HPDE6-E6E7 (cell line): Measurements from ENCODE around the gene EN1.

ENCODE experiments used
- DNase-seq: peaks from one replicate; pipeline ENCODE4 v3.0.0; 2011; ENCODE audit warnings: missing footprints; ENCODE audit errors: extremely low spot score

The EN1 gene

DNA sequence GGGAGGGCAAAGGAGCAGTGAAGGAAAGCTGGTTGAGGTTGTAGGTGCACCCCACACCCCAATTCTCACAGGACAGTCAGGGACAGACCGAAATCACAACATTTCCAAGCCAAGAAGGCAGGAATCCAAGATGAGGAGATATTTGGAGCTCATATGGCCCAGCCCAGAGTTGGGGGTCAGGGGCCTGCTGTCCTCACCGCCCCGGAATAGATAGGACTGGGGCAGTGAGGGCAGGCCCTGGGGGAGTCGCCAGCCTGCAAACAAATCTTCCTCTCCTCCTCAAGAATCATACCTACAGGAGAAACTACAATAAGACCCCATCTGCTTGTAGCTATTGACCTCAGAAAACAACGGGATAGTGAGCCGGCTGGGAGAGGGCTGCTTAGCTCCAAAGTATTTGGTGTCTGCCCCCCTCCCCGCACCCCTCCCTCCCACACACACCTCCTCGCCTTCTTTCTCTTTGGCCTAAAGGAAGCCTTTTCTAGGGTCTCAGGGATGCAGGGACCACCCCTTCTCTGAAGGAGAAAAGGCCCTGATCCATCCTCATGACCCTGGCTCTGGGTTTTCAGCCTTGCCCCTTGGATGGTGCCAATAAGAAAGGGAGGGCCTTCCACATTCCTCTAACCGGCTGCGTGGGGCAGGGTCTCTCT, 3.8 kb downstream of the EN1 start:
- DNase-seq = no peak

GRCh38 chr2:118842661-118843482, 4.6 kb downstream of the EN1 start:
- no peak for DNase-seq

DNA sequence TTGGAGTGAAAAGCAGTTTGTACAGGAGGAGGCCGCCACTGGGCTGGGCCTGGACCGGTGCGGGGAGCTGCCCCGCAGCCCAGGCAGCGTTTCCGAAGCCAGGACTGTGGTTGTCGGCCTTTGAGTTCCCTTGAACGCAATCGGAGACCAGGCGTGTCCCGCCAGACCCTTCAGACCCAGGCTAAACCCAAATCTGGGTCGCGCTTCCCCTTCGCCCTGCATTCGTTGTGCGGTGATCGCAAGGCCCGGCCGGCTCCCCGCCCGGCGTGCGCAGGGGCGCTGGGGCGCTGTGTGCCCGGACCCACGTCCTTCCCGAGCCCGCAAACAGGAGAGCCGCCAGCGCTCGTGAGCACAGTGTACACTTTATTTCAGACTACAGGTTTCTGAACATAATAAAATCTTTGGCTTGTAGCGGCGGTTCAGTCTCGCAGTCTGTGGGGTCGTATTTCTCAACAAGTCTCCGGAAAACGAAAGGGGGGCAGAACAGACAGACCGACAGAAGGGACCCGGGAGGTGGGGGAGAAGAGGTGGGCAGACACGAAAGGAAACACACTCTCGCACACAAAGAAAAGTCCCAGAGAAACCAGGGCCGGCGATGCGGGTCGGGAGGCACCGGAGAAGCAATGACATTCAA, 5.5 kb downstream of the EN1 start:
- DNase-seq = no peak

- no peak for DNase-seq
These were observed 6.0 kb downstream of the EN1 start for GRCh38 chr2:118841450-118841827.

DNA sequence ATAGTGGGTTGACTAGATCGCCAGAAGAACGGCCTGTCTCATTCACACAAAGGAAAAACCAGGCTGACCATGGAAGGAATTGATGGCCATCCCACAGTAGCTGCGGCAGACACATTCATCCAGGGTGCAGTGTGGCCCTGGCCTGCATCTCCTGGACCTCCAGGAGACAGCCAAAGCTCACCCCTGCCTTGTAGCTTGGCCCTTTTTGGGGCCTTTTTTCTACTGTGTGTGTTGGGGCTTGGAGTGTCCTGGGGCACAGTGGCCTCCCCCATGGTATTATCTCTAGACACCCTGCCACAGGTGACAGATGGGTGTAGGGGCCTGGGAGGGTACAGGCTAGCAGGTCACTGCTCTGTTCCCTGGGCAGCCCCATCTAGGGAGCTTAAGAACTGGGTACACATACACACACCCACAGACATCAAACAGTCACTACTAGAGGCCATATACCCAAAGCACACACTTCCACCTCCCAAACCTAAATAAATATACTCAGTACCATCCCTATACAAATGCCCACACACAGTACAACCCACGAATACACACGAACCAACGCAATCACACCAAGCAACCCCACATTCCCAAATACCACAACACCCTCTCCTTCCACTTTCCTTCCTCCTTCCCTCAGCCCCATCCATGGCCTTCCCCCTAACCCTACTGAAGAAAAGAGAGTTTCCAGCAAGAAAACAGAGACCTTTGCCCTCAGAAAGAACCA, 8.6 kb downstream of the EN1 start:
- DNase-seq = no peak

- DNase-seq = no peak
These were observed 9.8 kb downstream of the EN1 start for GRCh38 chr2:118837621-118838020.

DNA sequence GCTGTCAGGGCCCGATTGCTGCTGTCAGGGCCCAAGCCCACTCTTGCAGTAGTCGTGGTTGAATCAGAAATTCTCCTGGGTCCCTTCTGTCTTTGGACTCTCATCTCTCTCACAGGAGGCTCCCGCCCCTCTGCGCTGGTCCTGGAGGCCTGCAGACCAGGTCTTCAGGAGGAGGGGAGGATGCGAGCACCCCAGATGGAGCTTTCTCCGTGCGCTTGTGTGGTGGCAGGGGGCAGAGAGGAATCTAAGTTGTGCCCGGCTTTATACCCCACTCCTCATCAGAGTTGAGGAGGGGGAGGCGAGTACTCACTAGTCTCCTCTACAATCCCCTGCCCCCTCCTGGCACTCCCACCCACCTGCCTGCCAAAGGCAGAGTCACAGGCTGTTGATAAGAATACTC, 10.4 kb downstream of the EN1 start:
- no peak for DNase-seq

DNA sequence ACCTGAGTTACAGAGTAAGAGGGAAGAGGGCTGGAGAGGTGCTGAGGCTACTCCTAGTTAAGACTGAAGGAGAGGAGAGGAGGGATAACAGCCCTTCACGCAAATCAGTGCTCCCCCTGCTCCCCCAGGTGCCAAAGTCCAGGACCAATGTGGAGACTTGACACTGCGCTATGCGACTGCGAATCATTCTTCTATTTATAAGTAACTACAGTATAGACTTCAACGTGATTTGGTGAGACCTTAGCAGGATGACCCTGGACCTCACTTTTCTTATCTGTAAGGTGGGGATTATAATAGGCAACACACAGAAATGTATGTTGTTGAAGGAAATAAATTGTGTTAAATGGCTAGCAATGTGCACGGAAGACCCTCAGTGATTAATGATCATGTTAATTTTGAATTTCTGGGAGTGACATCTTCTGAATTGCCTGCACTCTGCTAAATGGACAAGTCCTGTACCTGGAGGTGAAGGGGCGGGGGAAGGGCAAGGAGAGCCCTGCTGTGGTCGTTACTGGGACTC, 11.0 kb downstream of the EN1 start:
- DNase-seq = no peak

GRCh38 chr2:118835746-118836410, 11.6 kb downstream of the EN1 start:
- DNase-seq = no peak

- DNase-seq = no peak
These were observed 12.3 kb downstream of the EN1 start for GRCh38 chr2:118834901-118835745.

DNA sequence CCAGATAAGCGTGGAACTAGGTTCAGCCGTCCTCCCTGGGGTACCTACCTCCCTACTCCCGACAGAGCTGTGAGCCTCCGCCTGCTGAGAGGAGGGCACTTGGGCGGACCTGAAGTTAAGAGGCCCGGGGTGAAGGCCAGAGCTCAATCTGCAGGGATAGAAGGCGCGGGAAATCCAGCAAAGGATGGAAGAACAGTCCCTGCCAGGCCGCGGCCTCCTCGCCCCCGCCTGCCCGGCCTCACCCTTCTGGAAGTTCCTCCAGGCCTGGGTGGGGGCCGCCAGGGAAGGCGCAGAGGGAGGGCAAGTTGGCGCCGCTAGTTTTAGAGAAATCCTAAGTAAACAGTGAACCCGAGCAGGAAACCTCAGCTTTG, 13.0 kb downstream of the EN1 start:
- DNase-seq = no peak

GRCh38 chr2:118833716-118834439, 13.6 kb downstream of the EN1 start:
- no peak for DNase-seq

DNA sequence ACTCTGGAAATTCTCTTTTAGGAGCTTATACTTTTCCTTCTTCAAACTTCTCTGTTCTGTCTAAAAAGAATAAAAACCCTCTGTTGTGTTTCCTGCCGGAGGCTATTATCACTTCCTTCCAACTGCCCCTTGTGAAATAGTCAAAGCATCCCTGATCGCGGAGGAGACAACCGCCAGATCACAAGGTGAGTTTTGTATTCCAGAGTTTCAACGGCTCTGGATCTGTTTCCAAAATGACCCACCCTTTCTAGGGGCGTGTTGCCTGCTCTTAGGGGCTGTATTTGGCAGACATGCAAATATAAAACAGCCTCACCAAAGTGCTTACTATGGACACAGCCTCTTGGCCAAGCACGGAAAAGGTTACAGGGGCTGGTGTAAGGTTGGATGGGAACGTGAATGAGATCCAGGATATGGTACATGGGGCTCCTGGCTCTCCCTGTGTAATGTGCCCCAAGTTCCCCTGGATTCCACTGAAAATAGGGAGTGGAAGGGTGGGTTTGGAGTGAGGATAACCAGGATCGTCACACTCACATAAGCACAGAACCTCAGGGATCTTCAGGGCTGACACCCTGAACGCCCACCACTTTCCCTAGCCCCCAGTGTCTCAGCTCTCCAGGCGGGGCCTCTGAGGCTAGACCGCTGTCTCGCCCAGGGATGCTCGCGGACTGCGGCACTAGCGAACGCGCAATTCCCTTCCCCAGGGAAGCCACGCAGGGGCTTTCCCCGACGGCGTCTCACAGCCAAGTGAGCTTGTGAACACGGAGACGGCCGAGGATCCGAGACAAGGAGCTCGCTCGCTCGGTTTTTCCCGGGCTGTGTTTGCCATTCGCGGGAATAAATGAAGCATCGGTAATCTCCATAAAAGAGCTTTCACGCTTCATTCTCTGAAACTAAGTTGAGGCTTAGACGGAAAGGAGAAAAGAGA, 14.4 kb downstream of the EN1 start:
- DNase-seq = no peak

GRCh38 chr2:118832071-118832790, 15.2 kb downstream of the EN1 start:
- DNase-seq = no peak

DNA sequence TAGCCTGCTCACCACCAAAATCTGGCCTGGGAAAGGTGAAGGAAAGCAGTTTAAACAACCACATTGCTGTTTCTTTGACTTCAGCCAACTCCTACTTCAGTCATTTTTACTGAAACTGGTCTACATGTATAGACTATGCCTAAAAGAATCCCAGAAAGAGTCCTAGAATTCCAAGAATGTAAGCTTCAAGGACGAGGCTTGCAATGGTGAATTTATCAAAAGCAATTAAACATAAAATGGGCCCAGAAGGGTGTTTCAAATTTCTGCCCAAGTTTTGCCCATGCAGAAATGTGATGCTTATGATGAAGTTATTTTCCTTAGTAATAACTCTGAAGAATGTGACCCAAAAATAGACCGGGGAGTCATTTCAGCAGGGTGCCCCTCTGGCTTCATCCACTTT, 16.6 kb downstream of the EN1 start:
- DNase-seq = no peak

DNA sequence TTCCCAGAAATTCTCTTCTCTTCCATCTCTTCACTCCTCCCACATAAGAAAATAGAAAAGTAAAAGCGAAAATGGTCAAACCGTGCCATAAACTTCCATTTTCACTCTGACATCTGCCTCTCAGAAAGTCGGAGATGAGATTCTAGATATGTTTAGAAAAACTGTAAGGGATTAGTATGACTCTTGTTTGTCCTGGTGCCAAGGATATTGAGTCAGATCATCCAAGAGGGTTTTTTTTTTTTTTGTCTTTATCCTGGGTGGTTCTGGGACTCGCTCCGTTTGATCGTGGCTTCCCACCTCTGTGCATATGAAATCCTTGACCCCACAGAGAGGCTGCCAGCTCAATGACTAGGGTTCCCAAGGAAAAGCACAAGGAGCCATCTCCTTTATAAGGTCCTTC, 17.3 kb downstream of the EN1 start:
- DNase-seq = no peak

GRCh38 chr2:118826093-118826492, 21.4 kb downstream of the EN1 start:
- DNase-seq = no peak

DNA sequence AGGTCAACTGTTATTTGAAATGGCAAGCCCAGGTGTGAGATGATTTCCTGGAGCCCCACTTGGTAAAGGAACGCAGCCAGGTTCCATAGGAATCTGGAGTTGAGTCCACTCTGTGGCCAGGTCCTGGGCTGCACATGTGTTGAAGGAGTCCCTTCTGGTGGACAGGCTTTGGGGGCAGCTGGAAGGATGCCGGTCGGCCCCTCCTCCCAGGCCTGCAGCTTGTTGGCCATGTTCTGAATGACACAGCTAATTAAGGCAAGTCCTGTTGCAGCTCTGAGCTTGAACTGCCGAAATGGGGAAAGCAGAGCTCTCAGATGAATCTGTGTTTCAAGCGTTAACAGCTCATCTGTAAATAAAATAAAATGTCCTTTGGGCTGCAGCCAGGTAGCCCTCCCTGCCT, 23.8 kb downstream of the EN1 start:
- DNase-seq = no peak
